HCEC 1CT (cell line): ENCODE data around the gene AFF1.
"Not testable (repeated sequence)": the region's sequence is repeated elsewhere in the genome, so short reads cannot be mapped to it uniquely, and the experiment has no call there.

Experiments used
- DNase-seq: peaks from one replicate; pipeline ENCODE4 v3.0.0-alpha.2; 2017

Gene AFF1

GRCh38 chr4:87017580-87018342 lies 83.0 kb downstream of the AFF1 start:
- peak; percentile 61 for DNase-seq

DNA sequence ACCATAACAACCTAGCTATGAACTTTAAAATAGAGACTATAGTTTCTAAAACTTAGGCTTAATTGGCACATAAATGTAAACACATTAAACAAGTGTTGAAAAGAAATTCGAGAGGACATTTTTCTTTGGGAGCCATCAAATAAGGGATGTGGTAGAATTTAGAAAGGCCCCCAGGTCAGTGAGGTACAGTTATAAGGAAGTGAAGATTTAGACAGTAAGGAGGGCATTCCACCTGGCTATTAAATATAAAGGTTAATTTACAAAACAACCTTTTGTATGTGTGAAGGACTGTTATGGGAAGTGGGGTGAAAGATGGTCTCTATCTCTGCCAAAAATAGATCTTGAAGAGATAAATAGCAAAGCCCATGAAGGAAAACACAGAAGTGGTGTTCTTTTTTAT lies 83.9 kb downstream of the AFF1 start:
- DNase-seq: no peak

GRCh38 chr4:87019246-87019791 lies 84.5 kb downstream of the AFF1 start:
- DNase-seq: no peak

- no peak for DNase-seq
Measured at GRCh38 chr4:87019898-87020297, 85.1 kb downstream of the AFF1 start.

DNA sequence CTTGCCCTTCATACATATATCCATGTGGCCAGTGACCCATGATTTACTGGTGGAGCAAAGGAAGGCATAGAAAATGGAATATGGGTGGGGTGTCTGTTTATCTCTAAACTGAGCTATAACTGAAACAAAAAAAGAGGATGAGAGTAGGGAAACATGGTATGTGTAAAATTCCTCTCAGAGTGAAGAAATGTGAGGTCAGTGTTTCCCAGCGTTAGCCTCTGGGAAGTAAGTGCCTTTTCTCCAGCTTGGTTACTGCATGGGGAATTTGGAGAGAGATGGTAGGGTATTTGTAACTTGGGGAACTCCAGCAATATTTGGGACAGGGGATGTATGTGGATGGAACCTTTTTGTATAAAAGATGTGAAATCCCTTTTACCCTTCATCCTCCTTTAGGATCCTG lies 89.4 kb downstream of the AFF1 start:
- DNase-seq: no peak

GRCh38 chr4:87025023-87025613 lies 90.3 kb downstream of the AFF1 start:
- DNase-seq: no peak

GRCh38 chr4:87025614-87026041 lies 90.8 kb downstream of the AFF1 start:
- DNase-seq: no peak

GRCh38 chr4:87026800-87027495 lies 92.1 kb downstream of the AFF1 start:
- no peak for DNase-seq

- no peak for DNase-seq
Measured at GRCh38 chr4:87029356-87029755, 94.5 kb downstream of the AFF1 start.

DNA sequence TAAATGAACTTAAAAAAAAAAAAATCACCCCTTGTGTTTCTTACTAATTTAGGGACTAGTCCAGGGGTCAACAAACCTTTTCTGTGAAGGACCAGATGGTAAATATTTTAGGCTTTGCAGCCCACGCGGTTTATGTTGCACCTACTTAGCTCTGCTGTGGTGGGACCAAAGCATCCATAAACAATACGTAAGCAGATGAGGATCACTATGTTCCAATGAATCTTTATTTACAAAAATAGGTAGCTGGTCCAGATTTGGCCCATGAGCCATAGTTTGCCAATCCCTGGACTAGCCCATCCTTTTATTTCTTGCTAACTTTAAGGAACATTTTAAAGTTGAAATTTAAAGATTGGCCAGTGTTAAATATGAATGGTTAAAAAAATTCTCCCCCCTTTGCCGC lies 95.3 kb downstream of the AFF1 start:
- DNase-seq: no peak

DNA sequence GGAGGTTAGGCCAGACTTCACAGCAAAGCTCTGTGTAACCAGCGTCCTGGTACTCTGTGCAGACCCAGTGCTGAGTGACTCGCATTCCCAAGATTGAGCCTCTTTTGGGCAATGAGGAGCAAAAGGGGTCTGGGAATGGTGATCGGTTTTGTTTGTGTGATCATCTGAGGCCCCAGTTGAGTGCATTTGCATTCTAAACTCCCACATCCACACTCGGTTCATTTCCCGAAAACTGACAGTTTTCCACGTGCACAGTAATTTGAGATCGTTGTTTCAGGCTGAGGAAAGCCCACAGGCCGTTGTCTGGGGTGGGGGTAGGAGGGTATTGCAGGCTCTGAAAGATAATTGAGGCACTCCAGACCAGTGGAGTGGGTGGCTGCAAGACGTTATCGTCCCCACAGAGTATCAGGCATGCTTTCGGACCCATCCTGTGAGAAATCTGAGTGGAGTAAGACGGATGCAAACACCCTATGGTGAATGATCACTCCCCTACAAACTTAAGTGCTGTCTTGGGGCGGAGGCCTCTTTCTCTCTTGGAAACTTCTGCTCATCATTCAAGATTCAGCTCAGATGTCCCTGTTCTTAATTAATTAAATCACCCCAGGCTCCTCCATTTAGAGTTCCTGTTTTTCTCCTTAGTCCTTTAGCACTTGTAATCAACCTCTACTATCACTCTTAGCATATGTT lies 96.1 kb downstream of the AFF1 start:
- no peak for DNase-seq

DNA sequence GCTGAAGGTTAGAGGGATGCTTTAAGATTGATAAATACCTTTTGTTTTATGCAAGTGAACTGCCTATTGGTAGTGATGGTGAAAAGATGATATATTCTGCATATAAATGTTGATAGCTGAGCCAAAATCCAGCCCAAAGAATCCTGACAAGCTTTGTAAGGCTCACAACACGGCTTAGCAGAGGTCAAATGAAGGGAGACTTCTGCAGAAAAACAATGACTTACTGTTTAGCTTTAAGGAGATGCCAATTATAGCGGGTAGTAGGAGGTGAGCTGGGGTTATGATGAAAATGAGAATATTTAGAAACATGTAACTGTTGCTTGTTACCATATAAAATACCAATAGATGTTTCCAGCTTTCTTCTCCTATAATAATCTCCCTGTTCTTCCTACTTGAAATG lies 97.1 kb downstream of the AFF1 start:
- no peak for DNase-seq

GRCh38 chr4:87032884-87033533 lies 98.2 kb downstream of the AFF1 start:
- peak; percentile 53 for DNase-seq

- no peak for DNase-seq
Measured at GRCh38 chr4:87033902-87034301, 99.1 kb downstream of the AFF1 start.

- no peak for DNase-seq
Measured at GRCh38 chr4:87034527-87034926, 99.7 kb downstream of the AFF1 start.

GRCh38 chr4:87035881-87036509 lies 101.2 kb downstream of the AFF1 start:
- DNase-seq: no peak

GRCh38 chr4:87036713-87037112 lies 101.9 kb downstream of the AFF1 start:
- DNase-seq: no peak

GRCh38 chr4:87037171-87037570 lies 102.4 kb downstream of the AFF1 start:
- not testable (repeated sequence) for DNase-seq

DNA sequence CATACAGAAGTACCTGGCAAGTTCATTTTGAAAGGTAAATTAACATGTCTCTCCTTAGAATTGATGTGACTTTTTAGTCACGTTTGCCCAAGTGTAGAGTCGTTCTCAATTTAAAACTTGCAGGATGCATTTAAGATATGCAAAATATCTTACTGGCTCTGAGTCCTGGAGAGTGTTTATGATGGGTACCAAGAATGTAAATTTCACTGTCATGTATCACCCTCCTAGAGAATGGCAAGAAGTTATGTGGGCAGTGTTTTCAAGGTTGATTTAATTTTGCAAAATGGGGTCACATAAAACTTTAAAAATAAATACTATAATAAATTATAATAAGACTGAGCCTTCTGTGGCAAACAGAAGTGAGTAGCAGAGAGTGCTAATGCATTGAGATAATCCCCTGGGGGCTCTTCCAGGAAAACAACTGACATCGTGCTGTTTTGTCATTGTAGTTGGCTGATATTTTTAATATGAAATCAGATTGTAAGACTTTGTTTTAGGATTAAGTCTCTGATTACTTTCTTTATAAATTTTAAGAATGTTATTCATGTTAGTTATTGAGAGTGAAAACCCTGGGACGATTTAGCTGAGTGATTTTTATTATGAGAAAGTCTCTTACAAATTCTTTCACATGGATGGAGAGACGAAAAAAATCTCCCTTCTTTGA lies 103.0 kb downstream of the AFF1 start:
- no peak for DNase-seq

GRCh38 chr4:87038837-87039615 lies 104.2 kb downstream of the AFF1 start:
- DNase-seq: peak; percentile 69

DNA sequence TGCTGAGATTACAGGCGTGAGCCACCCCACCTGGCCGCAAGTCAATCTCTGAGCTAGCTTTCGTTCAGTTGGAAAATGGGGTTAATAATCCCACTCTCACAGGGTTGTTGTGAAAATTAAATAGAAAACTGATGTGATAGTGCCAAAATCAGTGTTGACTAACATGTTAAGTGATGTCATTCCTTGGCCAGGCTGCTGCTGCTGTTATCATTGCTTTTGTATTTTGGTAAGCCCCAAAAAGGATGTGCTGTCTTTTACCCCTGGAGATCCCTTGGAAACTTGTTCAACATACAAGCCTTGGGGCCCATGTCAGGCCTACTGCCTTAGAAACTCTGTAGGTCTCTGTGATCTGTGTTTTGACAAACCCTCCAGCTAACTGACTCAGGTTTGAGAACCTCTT lies 106.3 kb downstream of the AFF1 start:
- DNase-seq: no peak
